HG02852 (cell line): ENCODE results near the gene SLC6A2.

Experiments
- ATAC-seq: cut with Tn5 transposase; IDR thresholded peaks from one replicate; pipeline ENCODE4 v1.9.1; 2021; ENCODE audit warnings: mild to moderate bottlenecking, moderate library complexity; ENCODE audit not compliant: unreplicated experiment

SLC6A2 gene

GRCh38 chr16:55647343-55647742 is 8.4 kb upstream of the SLC6A2 start:
- ATAC-seq, result no peak

- no peak for ATAC-seq
Observed at GRCh38 chr16:55647798-55648197, 8.0 kb upstream of the SLC6A2 start.

DNA sequence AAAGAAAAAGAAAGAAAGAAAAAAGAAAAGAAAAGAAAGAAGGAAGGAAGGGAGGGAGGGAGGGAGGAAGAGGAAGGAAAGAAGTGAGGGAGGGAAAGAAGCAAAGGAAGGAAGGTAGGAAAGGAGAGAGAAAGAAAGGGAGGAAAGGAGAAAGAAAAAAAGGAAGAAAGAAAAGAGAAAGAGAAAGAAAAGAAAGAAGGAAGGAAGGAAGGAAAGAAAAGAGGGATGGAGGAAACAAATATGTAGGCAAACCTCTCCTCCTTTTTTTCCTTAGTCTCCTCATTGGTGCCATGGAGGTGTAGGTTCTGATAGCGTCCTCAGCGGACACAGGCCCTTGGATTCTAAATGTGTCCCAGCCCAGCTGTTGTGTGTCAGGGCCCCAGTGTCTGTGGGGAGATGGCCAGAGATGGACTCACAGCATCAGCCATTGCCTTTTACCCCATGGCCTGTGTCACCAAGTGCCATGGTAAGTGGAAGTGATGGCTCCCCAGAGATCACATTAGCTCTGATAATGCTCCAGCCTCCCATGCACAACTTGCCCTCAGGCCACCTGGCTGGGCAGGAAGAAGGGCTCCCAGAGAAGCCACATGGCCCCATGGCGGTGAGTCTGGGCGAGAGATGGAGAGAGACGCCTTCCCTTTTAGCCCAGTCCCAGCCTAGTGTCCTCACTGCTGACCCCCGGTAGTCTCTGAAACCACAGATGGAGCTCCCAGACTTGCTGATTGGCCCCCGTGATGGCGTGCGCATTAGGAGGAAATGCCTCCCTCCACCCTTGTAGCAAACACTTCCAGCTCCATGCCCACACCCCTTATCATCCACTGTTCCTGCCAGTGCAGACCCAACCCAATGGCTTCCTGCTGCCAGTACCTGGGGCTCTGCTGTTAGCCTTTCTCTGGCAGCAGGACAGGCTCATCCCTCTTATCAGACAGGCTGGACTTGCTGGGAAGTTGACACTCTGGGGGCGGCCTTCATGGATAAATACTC is 3.7 kb upstream of the SLC6A2 start:
- no peak for ATAC-seq

- ATAC-seq, result no peak
Observed at GRCh38 chr16:55653106-55653505, 2.7 kb upstream of the SLC6A2 start.

DNA sequence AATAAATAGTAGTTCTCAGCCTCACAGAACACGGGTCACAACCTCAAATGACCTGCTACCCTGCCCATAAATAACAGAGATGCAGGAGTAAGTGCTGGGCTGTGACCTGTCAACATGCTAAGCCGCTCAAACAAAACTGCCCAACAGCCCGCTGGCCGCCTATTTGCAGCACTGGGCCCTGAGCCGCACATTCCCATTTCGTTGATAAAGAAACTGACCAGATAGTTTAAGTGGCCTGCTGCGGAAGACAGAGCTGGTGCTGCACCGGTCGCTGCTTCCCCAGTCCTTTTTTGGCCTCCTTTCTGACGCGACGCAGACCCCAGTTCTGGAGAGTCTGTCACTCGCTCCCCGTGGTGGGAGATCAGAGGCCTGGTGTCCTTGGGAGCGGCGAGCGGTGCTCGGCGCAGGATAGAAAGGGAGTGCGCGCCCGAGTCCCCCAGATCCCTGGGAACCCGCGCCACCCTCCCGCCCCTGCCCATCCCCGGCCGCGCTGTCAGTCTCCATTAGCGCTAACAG is 349 bp upstream of the SLC6A2 start:
- no peak for ATAC-seq

GRCh38 chr16:55656691-55657092 is 904 bp downstream of the SLC6A2 start:
- ATAC-seq, result no peak

GRCh38 chr16:55657616-55658015 is 1.8 kb downstream of the SLC6A2 start:
- ATAC-seq, result no peak

DNA sequence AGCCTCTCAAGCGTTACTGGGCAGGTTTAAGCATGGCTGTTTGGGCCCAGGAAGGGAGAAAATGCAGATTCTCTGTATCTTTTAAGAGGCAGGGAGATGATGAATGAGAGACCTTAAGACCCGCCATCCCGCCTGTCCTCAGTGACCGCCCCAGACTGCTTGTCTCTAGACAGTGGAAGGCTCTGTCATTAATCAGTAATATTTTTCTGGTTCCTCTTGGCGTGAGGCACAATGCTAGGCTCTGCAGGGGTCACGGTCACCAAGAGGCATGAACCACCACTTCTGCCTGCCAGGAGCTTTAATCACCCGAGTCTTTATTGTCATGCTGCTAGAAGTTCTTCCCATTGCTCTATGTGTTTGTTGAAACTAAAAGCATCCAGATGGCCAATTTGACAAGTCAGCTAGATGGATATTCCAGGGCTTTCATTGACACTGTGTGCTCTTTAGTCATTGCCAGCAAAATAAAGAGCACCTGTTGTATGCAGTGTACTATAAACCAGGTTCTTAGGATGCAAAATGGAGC is 3.2 kb downstream of the SLC6A2 start:
- no peak for ATAC-seq

GRCh38 chr16:55660026-55660425 is 4.2 kb downstream of the SLC6A2 start:
- ATAC-seq, result no peak

DNA sequence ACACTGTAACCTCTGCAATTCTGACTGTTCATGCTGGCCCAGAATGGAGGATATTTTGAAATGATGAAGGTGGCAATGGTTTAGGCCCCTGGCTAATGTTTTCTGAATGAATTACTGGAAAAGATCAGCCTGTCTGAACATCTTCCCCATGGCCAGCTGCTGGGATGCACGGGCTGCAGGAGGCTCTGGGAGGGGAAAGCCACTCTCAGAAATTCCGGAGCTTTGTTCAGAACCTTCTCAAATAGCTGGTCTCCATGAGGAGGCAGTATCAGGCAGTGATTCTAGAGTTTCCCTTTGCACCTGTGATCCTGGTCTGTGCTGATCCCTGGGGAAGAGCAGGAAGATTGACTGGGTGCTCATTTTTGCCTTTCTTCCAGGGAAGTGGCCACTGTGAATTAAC is 5.0 kb downstream of the SLC6A2 start:
- ATAC-seq, result no peak

DNA sequence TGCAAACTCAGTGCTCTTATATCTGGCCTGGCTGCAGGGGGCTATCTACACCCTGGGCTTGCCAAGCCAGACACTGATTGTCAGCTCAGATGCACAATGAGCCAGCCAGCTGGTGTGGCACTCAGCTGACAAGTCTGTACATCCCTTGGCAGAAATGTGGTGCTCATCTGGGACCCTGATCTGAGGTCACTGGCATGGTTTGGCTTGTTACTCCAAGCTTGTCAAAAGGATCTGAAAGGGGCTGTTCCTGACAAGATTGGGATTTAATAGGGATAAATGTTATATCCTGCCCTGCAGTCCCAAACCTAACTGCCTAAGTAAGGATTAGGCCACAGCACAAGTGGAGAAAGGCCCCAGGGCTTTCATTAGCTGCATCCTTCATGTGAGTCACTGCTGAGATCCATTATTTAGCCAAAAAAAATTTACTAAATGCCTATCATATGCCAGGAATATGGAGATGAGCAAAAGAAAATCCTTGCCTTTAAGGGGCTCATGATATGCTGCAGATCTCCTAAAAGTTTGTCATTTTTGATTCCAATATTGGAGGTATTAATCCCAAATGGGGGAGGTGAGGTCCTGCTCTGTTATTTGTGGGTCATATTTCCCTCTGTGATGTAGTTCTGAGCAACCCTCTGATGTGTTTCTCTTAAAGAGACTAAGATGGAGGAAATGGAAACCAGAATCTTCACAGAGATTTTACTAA is 6.3 kb downstream of the SLC6A2 start:
- no peak for ATAC-seq

GRCh38 chr16:55662644-55663031 is 6.8 kb downstream of the SLC6A2 start:
- ATAC-seq, result no peak

DNA sequence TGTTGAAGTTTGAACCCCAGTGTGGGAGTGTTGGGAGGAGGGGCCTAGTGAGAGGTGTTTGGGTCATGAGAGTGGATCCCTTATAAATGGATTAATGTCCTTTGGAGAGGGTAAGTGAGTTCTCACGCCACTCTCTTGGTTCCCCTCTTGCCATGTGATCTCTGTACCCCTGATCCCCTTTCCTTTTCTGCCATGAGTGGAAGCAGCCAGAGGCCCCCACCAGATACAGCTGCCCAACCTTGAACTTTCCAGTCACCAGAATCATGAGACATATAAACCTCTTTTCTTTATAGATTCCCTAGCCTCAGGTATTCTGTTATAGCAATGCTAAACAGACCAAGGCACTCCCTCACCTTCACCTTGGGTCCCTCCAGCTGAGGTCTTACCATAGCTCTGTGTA is 7.4 kb downstream of the SLC6A2 start:
- ATAC-seq, result no peak

- no peak for ATAC-seq
Observed at GRCh38 chr16:55663765-55664677, 8.2 kb downstream of the SLC6A2 start.

- no peak for ATAC-seq
Observed at GRCh38 chr16:55664786-55665407, 9.1 kb downstream of the SLC6A2 start.

DNA sequence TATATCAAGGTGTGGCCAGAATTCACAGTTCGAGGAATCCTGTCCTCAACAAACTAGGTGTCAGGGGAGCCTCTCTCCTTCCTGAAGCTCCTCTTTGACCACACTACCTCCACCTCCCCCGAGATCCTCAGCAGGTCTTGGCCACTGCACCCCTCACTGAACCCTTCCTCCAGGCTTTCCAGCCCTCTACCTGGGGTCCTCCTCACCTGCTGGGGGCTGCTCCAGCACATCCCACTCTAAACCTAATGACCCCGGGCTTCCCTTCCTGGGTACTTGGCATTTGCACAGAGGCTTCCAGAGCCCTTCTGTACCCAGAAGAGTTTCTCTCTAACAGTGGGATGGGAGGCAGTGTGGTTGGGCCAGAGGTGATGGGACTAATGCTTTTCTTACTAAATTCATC is 9.7 kb downstream of the SLC6A2 start:
- ATAC-seq, result no peak

DNA sequence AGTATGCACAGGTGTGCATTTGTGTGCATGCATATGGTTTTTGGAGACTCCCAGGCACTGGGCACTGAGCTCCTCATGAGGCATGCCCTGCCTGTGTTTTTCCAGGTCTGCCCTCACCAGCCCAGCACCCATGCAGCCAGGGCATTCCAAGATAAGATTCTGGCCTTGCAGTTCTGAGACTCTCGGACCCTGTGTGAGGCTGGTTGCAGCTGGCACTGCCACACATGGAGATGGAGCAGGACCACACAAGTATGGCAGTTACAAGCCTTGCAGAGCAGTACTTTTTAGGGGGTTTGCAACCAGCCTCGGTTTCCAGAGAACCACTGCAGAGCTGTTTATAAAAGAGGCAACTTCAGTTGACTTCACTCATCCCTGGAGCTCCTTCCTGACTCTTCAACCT is 10.2 kb downstream of the SLC6A2 start:
- ATAC-seq, result no peak

GRCh38 chr16:55667753-55668152 is 12.0 kb downstream of the SLC6A2 start:
- no peak for ATAC-seq

GRCh38 chr16:55668340-55669281 is 12.8 kb downstream of the SLC6A2 start:
- no peak for ATAC-seq
